ENCODE measurements around the gene TNPO3.
"Not testable (repeated sequence)": the region's sequence is repeated elsewhere in the genome, so short reads cannot be mapped to it uniquely, and the experiment has no call there.

TNPO3 gene

GRCh38 chr7:128954830-128955802 is 99.8 kb downstream of the TNPO3 start:
- no peak for DNase-seq

GRCh38 chr7:128954150-128954549 is 100.8 kb downstream of the TNPO3 start:
- DNase-seq = no peak

- DNase-seq = no peak
Measured at GRCh38 chr7:128951296-128951695, 103.6 kb downstream of the TNPO3 start.

GRCh38 chr7:128948976-128949760 is 105.7 kb downstream of the TNPO3 start:
- no peak for DNase-seq

GRCh38 chr7:128948312-128948973 is 106.5 kb downstream of the TNPO3 start:
- no peak for DNase-seq

GRCh38 chr7:128947854-128948253 is 107.1 kb downstream of the TNPO3 start:
- DNase-seq = no peak

GRCh38 chr7:128946936-128947830 is 107.7 kb downstream of the TNPO3 start:
- no peak for DNase-seq

- no peak for DNase-seq
Measured at GRCh38 chr7:128945668-128946366, 109.1 kb downstream of the TNPO3 start.

GRCh38 chr7:128944487-128945236 is 110.2 kb downstream of the TNPO3 start:
- no peak for DNase-seq

- DNase-seq = not testable (repeated sequence)
Measured at GRCh38 chr7:128943251-128943650, 111.7 kb downstream of the TNPO3 start.

GRCh38 chr7:128941946-128942526 is 112.9 kb downstream of the TNPO3 start:
- DNase-seq = no peak

GRCh38 chr7:128941323-128941890 is 113.5 kb downstream of the TNPO3 start:
- no peak for DNase-seq

- no peak for DNase-seq
Measured at GRCh38 chr7:128940494-128941322, 114.2 kb downstream of the TNPO3 start.

- no peak for DNase-seq
Measured at GRCh38 chr7:128939861-128940410, 115.0 kb downstream of the TNPO3 start.

- DNase-seq = no peak
Measured at GRCh38 chr7:128939075-128939860, 115.6 kb downstream of the TNPO3 start.

- DNase-seq = no peak
Measured at GRCh38 chr7:128938544-128939074, 116.3 kb downstream of the TNPO3 start.
